IPS-NIHi7 (cell line): ENCODE data around the gene MSH4.
"Not testable (repeated sequence)": the region's sequence is repeated elsewhere in the genome, so short reads cannot be mapped to it uniquely, and the experiment has no call there.

ENCODE experiments used
- DNase-seq: peaks from one replicate; pipeline ENCODE4 v3.0.0; 2012; ENCODE audit warnings: mixed read lengths; ENCODE audit errors: extremely low spot score

MSH4 gene

DNA sequence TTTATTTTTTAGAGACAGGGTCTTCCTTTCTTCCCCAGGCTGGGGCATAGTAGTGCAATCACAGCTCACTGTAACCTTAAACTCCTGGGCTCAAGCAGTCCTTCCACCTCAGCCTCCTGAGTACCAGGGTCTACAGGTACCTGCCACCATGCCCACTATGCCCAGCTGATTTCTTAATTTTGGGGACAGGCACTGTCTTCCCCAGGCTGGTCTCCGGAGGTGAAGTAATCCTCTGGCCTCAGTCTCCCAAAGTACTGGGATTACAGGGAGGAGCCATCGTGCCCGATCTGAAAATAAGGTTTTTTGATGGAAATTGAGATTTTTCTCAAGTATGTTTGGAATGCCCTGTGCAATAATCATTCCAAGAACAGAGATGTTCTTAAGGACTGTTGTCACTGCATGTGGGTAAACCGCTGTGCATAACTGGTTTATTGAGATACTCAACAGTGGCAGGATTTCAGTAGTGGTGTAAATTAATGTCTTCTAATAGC lies 934 bp upstream of the MSH4 start:
- no peak for DNase-seq

DNA sequence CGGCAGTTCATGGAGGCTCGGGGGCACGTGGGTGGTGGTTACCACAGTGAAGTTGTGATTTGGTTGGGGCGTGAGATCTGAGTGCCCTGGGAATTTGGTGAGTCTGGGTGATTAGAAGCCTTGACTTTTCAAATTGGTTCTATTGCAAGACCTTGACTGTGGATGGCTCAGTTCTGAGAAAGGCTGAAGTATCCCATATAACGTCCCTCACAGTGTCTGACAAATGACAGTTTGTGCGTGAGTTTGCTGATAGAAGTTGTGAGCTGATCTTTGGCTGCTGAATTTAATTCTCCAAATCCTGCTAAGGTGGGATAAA lies 549 bp downstream of the MSH4 start:
- no peak for DNase-seq

- DNase-seq = no peak
Observed at GRCh38 chr1:75797606-75798216, 1.0 kb downstream of the MSH4 start.

DNA sequence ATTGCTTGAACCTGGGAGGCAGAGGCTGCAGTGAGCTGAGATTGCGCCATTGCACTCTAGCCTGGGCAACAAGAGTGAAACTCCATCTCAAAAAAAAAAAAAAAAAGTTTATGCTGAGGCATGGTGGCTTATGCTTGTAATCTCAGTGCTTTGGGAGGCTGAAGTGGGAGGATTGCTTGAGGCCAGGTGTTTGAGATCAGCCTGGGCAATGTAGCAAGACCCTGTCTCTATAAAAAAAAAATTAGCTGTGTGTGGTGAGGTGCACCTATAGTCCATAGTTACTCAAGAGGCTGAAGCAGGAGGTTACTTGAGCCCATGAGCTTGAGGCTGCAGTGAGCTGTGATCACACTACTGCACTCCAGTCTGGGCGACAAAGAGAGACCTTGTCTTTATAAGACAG lies 4.8 kb downstream of the MSH4 start:
- DNase-seq = not testable (repeated sequence)

DNA sequence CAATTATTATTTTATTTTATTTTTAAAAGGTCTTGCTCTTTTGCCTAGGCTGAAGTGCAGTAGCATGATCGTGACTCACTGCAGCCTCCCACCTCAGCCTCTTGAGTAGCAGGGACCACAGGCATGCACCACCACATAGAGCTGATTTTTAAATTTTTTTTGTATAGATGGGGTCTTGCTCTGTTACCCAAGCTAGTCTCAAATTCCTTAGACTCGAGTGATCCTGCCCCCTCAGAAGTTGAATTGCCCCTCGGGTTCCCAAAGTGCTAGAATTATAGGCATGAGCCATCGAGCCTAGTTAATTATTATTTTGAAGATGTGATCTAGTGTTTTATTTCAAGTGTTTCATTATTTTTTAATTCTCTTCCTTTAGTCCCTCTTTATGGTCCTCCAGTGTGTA lies 12.2 kb downstream of the MSH4 start:
- no peak for DNase-seq

DNA sequence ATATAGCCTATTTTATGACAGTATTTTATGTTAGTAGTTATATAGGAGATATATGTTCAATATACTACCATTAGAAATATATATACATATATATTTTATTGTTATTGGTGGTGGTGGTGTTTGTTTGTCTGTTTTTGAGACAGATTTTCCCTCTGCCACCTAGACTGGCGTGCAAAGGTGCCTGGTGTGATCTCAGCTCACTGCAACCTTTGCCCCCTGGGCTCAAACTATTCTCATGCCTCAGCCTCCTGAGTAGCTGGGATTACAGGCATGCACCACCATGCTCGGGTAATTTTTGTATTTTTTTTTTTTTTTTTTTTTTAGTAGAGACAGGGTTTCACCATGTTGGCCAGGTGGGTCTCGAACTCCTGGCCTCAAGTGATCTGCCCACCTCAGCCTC lies 13.4 kb downstream of the MSH4 start:
- DNase-seq = not testable (repeated sequence)

GRCh38 chr1:75811211-75811981 lies 14.7 kb downstream of the MSH4 start:
- DNase-seq = no peak

DNA sequence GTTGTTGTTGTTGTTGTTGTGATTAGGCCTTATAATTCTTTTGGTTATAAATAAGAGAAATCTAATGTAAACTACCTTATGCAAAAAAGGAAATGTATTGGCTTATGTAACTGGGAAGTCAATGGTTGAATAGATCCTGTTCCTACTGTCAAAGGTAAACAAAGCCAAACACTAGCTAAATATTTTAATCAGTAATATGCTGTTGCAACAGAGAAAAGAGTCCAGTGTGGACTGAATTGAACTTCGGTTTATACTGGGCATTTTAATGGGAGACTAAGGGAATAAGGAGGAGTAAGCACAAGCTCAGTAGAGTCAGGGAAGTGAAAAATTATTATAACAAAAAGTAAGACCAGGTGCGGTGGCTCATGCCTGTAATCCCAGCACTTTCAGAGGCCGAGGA lies 15.4 kb downstream of the MSH4 start:
- no peak for DNase-seq

DNA sequence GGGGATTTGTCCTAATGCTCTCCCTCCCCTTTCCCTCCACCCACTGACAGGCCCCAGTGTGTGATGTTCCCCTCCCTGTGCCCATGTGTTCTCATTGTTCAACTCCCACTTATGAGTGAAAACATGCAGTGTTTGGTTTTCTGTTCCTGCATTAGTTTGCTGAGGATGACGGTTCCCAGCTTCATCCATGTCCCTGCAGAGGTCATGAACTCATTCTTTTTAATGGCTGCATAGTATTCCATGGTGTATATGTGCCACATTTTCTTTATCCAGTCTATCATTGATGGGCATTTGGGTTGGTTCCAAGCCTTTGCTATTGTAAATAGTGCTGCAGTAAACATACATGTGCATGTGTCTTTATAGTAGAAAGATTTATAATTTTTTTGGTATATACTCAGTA lies 26.9 kb downstream of the MSH4 start:
- DNase-seq = not testable (repeated sequence)

DNA sequence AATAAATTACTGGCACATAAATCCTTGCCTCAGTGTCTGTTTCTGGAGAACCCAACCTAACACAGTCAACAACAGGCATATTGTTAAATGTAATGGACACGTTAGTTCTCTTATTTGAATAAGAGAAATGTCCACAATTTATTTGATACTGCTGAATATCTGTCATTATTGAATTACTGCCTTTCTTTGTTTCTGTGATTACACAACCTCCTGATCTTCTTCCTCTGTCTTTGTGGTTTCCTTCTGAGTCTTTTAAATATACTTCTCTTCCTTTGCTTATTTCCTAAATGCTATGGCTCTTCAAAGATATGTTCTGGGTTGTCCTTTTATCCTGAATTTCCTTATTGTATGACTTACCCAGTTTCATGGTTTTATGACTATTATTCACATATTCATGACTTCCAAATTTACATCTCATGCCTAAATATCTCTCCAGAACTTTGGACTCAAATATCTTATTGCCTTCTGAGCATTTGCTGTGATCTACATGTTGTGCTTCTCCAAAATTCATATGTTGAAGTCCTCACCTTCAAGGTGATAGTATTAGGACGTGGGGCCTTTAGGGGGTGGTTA lies 39.9 kb downstream of the MSH4 start:
- no peak for DNase-seq

GRCh38 chr1:75838079-75838478 lies 41.4 kb downstream of the MSH4 start:
- no peak for DNase-seq

DNA sequence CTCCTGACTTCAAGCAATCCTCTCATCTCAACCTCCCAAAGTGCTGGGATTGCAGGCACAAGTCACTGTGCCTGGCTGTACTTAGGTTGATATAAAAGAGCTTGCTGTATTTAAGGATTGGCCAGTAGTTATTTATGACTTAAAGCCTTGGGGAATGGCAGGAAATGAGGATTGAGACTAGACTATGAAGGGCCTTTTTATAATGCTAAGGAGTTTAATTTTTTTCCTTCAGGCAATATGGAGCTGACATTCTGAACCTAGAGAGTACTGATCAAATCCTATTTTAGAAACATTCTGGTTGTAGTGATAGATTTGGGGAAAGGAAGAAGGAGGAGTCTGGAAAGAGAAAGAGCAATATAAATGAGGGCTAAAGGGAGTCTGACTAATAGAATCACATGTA lies 44.7 kb downstream of the MSH4 start:
- DNase-seq = no peak

DNA sequence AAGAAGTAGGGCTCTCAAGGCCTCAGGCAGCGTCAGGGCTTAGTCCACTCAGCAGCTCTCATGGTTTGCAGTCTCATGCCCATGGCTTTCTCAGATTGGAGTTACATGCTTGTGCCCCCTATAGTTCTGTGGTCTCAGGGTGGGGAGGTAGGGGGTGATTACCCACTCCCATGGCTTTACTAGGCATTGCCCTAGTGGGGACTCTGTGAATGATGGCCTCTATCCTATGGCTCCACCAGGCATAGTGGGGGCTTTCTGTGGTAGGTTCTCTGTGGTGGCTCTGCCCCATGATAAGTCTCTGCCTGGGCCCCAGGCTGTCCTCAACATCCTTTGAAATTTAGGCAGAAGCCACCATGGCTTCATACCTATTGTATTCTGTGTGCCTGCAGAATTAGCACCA lies 48.9 kb downstream of the MSH4 start:
- no peak for DNase-seq

DNA sequence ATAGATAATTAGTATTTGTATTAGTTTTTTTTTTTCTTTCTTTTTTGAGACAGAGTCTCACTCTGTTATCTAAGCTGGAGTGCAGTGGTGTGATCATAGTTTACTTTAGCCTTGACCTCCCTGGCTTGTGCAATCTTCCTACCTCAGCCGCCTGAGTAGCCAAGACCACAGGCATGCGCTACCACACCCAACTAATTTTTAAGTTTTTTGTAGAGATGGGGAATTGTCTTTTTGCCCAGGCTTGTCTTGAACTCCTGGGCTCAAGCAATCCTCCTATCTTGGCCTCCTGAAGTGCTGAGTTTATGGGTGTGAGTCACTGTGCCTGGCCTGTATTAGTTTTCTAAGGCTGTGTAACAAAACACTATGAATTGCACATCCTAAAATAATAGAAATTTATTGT lies 58.3 kb downstream of the MSH4 start:
- no peak for DNase-seq

- no peak for DNase-seq
Observed at GRCh38 chr1:75855734-75856133, 59.1 kb downstream of the MSH4 start.

DNA sequence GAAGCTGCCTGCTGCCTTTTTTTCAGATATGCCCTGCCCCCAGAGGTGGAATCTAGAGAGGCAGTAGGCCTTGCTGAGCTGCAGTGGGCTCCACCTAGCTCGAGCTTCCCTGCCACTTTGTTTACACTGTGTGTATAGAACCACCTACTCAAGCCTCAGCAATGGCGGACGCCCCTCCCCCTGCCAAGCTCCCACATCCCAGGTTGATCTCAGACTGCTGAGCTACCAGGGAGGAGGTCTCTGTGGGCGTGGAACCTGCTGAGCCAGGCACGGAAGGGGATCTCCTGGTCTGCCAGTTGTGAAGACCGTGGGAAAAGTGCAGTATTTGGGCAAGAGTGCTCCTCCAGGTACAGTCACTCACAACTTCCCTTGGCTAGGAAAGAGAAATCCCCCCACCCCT lies 65.1 kb downstream of the MSH4 start:
- DNase-seq = peak; percentile 10

DNA sequence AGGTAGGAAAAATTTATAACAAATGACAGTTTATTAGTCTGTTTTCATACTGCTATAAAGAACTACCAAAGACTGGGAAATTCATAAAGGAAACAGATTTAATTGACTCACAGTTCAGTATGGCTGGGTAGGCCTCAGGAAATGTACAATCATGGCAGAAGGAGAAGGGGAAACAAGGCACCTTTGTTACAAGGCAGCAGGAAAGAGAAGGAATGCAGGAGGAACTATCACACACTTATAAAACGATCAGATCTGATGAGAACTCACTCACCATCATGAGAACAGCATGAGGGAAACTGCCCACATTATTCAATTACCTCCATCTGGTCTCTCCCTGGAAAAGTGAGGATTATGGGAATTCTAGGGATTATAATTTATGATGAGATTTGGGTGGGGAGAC lies 74.3 kb downstream of the MSH4 start:
- DNase-seq = no peak

DNA sequence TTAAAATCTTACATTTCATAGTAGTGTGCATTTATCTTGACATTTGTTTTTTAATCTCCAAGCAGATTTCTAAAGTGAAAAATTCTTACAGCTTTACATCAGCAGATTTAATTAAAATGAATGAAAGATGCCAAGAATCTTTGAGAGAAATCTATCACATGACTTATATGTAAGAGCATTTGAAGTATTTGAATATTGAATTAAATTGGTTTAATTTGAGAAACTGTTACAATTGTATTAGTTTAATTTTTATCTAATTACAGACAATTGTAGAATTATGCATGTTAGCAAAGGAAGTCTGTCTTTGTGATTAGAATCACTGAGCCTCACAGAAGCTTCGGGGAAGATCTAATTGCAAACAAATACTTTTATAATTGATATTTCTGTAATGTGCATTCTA lies 83.3 kb downstream of the MSH4 start:
- DNase-seq = no peak

DNA sequence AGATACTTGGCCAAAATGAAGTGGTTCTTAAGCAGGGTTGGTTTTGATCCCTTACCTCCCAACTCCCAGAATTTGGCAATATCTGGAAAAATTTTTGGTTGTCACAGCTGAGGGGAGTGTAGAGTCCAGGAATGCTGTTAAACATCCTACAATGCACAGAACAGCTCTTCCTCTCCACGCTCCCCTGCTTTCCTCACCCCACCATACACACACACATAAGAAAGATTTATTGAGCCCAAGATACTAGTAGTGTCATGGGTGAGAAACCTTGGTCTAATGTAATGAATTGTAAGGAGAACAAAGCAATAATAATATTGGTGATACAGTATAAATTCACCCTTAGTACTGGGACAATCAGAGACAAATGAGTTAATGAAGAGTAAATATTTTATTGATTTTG lies 87.8 kb downstream of the MSH4 start:
- no peak for DNase-seq

DNA sequence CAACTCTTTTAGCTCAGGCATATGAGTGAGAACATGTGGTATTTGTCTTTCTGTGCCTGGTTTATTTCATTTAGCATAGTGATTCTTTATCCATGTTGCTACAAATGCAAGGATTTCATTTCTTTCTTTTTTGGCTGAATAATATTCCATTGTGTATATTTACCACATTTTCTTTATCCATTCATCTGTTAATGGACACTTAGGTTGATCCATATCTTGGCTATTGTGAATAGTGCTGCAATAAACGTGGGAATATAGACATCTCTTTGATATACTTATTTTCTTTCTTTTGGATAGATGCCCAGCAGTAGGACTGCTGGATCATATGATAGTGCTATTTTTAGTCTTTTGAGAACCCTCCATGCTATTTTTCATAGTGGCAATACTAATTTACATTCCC lies 104.7 kb downstream of the MSH4 start:
- no peak for DNase-seq

DNA sequence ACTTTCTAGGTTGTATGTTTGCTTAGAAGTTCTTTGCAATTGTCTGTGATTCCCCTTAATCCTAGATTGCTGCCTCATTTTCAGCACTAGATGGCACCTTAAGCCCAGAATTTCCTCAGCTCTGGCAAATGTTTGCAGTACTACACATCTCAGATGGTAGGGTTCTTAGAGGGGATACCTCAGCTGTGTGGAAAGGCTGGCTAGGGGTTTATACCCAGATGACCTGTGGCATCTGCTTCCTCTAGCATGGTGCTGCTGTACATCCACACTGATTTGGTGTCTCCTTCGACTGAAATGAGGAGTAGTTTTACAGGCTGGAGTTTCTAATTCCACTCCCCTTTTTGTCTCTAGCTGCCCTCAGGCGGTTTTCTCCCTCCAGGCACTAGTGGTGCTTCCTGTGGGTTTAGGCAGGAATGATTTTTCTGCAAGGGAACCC lies 112.1 kb downstream of the MSH4 start:
- DNase-seq = peak; percentile 40

- no peak for DNase-seq
Observed at GRCh38 chr1:75916834-75917233, 120.2 kb downstream of the MSH4 start.

DNA sequence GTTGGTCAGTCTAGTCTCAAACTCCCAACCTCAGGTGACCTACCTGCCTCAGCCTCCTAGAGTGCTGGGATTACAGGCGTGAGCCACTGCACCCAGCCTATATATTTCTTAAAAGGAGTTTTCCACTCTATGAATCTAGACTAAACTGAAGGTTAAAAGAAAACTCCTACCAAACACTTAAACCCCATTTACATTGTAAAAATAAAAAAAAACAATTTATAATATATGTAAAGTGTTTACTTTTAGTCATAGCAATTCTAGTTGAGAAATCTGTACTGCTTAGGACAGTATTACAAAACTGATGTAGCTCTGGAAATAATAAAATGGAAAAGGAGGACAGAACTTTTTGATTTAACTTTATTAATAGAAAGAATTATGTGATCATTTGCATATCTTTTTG lies 126.0 kb downstream of the MSH4 start:
- no peak for DNase-seq
